Fibroblast of peridontal ligament (primary cell): ENCODE data around the gene SEC11A.
"Not testable (repeated sequence)": the region's sequence is repeated elsewhere in the genome, so short reads cannot be mapped to it uniquely, and the experiment has no call there.

Source experiments
- DNase-seq: peaks from one replicate; pipeline ENCODE4 v3.0.0-alpha.2; 2010; ENCODE audit errors: extremely low read depth

Gene SEC11A

GRCh38 chr15:84737005-84737404 lies 21.1 kb upstream of the SEC11A start:
- DNase-seq = no peak

GRCh38 chr15:84736375-84736774 lies 20.4 kb upstream of the SEC11A start:
- DNase-seq = no peak

GRCh38 chr15:84735480-84736061 lies 19.6 kb upstream of the SEC11A start:
- not testable (repeated sequence) for DNase-seq

GRCh38 chr15:84734794-84735479 lies 19.0 kb upstream of the SEC11A start:
- no peak for DNase-seq

GRCh38 chr15:84731774-84732173 lies 15.8 kb upstream of the SEC11A start:
- peak; percentile 97 for DNase-seq

GRCh38 chr15:84727429-84727828 lies 11.5 kb upstream of the SEC11A start:
- DNase-seq = no peak

- DNase-seq = no peak
These were observed 9.1 kb upstream of the SEC11A start for GRCh38 chr15:84725001-84725491.

GRCh38 chr15:84722628-84723027 lies 6.7 kb upstream of the SEC11A start:
- DNase-seq = no peak

- no peak for DNase-seq
These were observed 5.4 kb upstream of the SEC11A start for GRCh38 chr15:84721371-84721770.

- DNase-seq = peak; percentile 26
These were observed 401 bp downstream of the SEC11A start for GRCh38 chr15:84715441-84716035.

- DNase-seq = no peak
These were observed 1.1 kb downstream of the SEC11A start for GRCh38 chr15:84714821-84715220.

- DNase-seq = no peak
These were observed 1.6 kb downstream of the SEC11A start for GRCh38 chr15:84714372-84714771.

- DNase-seq = no peak
These were observed 12.1 kb downstream of the SEC11A start for GRCh38 chr15:84703808-84704207.

GRCh38 chr15:84702961-84703482 lies 12.9 kb downstream of the SEC11A start:
- peak; percentile 35 for DNase-seq

GRCh38 chr15:84699538-84700191 lies 16.3 kb downstream of the SEC11A start:
- DNase-seq = no peak

GRCh38 chr15:84697236-84697990 lies 18.5 kb downstream of the SEC11A start:
- DNase-seq = no peak

- DNase-seq = no peak
These were observed 19.2 kb downstream of the SEC11A start for GRCh38 chr15:84696757-84697156.

- DNase-seq = no peak
These were observed 25.6 kb downstream of the SEC11A start for GRCh38 chr15:84690342-84690741.

- DNase-seq = no peak
These were observed 26.1 kb downstream of the SEC11A start for GRCh38 chr15:84689858-84690257.

- not testable (repeated sequence) for DNase-seq
These were observed 29.5 kb downstream of the SEC11A start for GRCh38 chr15:84686446-84686845.

- DNase-seq = peak; percentile 94
These were observed 30.6 kb downstream of the SEC11A start for GRCh38 chr15:84685304-84685703.

- DNase-seq = peak; percentile 94
These were observed 31.8 kb downstream of the SEC11A start for GRCh38 chr15:84684092-84684491.
